ENCODE measurements around the gene CACNA1A.
A peak's percentile ranks its signal among the peaks of the same experiment; 100 is the strongest.
"Not testable (repeated sequence)": the region's sequence is repeated elsewhere in the genome, so short reads cannot be mapped to it uniquely, and the experiment has no call there.

Gene CACNA1A

GRCh38 chr19:13171146-13171545, 335.1 kb downstream of the CACNA1A start:
- TF ChIP-seq CTBP1 (IDR thresholded peaks at IDR 0.05; ENCODE audit: borderline replicate concordance), result no peak
- no peak for TF ChIP-seq PKNOX1 (IDR thresholded peaks at IDR 0.05)
- TF ChIP-seq ZNF384 (IDR thresholded peaks at IDR 0.05), result no peak
- no peak for TF ChIP-seq SUZ12 (IDR thresholded peaks at IDR 0.05)
- TF ChIP-seq SP1 (IDR thresholded peaks at IDR 0.05), result no peak
- no peak for TF ChIP-seq LEF1 (IDR thresholded peaks at IDR 0.05; ENCODE audit: borderline replicate concordance)
- TF ChIP-seq HDGF (IDR thresholded peaks at IDR 0.05; ENCODE audit: borderline replicate concordance), result no peak
- no peak for TF ChIP-seq FOXA1 (IDR thresholded peaks at IDR 0.05)
- TF ChIP-seq NFRKB (IDR thresholded peaks at IDR 0.05), result no peak
- no peak for TF ChIP-seq TARDBP (IDR thresholded peaks at IDR 0.05)
- no peak for TF ChIP-seq BHLHE40 (IDR thresholded peaks at IDR 0.05; ENCODE audit: borderline replicate concordance)
- TF ChIP-seq L3MBTL2 (conservative IDR thresholded peaks at IDR 0.05), result no peak
- no peak for TF ChIP-seq FOXK2 (IDR thresholded peaks at IDR 0.05)
- TF ChIP-seq ELF4 (IDR thresholded peaks at IDR 0.05), result no peak
- no peak for TF ChIP-seq FOXM1 (IDR thresholded peaks at IDR 0.05; ENCODE audit: borderline replicate concordance)
- TF ChIP-seq ARNT (IDR thresholded peaks at IDR 0.05), result no peak
- ChIA-PET CTCF (no interaction called here), POLR2A (interaction anchor here (0.9 to 1.3 kb wide), 2 partner anchors 8 to 16 kb away, joined by 3 to 4 read pairs; no protein-coding TSS in a partner anchor)
- no peak for DNase-seq (ENCODE audit: extremely low spot score)

- ChIA-PET CTCF (no interaction called here), POLR2A (interaction anchor here (1.5 to 4.5 kb wide), 2 partner anchors 16 to 17 kb away, joined by 4 to 29 read pairs; no protein-coding TSS in a partner anchor)
- peak; percentile 6 for DNase-seq (ENCODE audit: extremely low spot score)
- TF ChIP-seq LEF1 (IDR thresholded peaks at IDR 0.05; ENCODE audit: borderline replicate concordance), result no peak
- TF ChIP-seq NFRKB (IDR thresholded peaks at IDR 0.05), result no peak
- no peak for TF ChIP-seq L3MBTL2 (conservative IDR thresholded peaks at IDR 0.05)
- TF ChIP-seq FOXM1 (IDR thresholded peaks at IDR 0.05; ENCODE audit: borderline replicate concordance), result no peak
- TF ChIP-seq FOXK2 (IDR thresholded peaks at IDR 0.05), result no peak
Measured at GRCh38 chr19:13169769-13170168, 336.5 kb downstream of the CACNA1A start.

- CTCF ChIA-PET; POLR2A ChIA-PET; DNase-seq (ENCODE audit: extremely low spot score): not testable (repeated sequence)
Measured at GRCh38 chr19:13166151-13166550, 340.1 kb downstream of the CACNA1A start.

- POLR2A ChIA-PET, result interaction anchor here (0.8 to 5.0 kb wide), 3 partner anchors 9 to 13 kb away, joined by 4 to 66 read pairs (median 4); no protein-coding TSS in a partner anchor
- TF ChIP-seq FOXK2 (IDR thresholded peaks at IDR 0.05) (no peak), L3MBTL2 (conservative IDR thresholded peaks at IDR 0.05) (no peak), SP1 (IDR thresholded peaks at IDR 0.05) (no peak), HDGF (IDR thresholded peaks at IDR 0.05; ENCODE audit: borderline replicate concordance) (no peak), FOXM1 (IDR thresholded peaks at IDR 0.05; ENCODE audit: borderline replicate concordance) (no peak), CTBP1 (IDR thresholded peaks at IDR 0.05; ENCODE audit: borderline replicate concordance) (no peak), BHLHE40 (IDR thresholded peaks at IDR 0.05; ENCODE audit: borderline replicate concordance) (no peak), NFRKB (IDR thresholded peaks at IDR 0.05) (no peak), ARNT (IDR thresholded peaks at IDR 0.05) (no peak), LEF1 (IDR thresholded peaks at IDR 0.05; ENCODE audit: borderline replicate concordance) (no peak), ELF4 (IDR thresholded peaks at IDR 0.05) (no peak), SUZ12 (IDR thresholded peaks at IDR 0.05) (no peak)
- CTCF ChIA-PET, result interaction anchor here (0.6 to 0.7 kb wide), 2 partner anchors 8 to 556 kb away, joined by 3 read pairs; no protein-coding TSS in a partner anchor
- no peak for DNase-seq (ENCODE audit: extremely low spot score)
Measured at GRCh38 chr19:13165162-13165997, 340.9 kb downstream of the CACNA1A start.

GRCh38 chr19:13164343-13165161, 341.7 kb downstream of the CACNA1A start:
- TF ChIP-seq ELF4 (IDR thresholded peaks at IDR 0.05) (peak; percentile 53), LEF1 (IDR thresholded peaks at IDR 0.05; ENCODE audit: borderline replicate concordance) (no peak), TARDBP (IDR thresholded peaks at IDR 0.05) (no peak), ARNT (IDR thresholded peaks at IDR 0.05) (no peak), SUZ12 (IDR thresholded peaks at IDR 0.05) (no peak), FOXA1 (IDR thresholded peaks at IDR 0.05) (no peak)
- ChIA-PET CTCF (interaction anchor here (0.6 to 0.7 kb wide), 2 partner anchors 9 to 557 kb away, joined by 3 read pairs; no protein-coding TSS in a partner anchor), POLR2A (interaction anchor here (0.8 to 5.0 kb wide), 6 partner anchors 8 to 47 kb away, joined by 3 to 66 read pairs (median 6); partner anchors contain the start of gene NACC1)
- DNase-seq (ENCODE audit: extremely low spot score), result peak; percentile 7

- ChIA-PET POLR2A (interaction anchor here (0.9 to 5.0 kb wide), 12 partner anchors 7 to 1350 kb away, joined by 3 to 66 read pairs (median 4); partner anchors contain the start of genes IER2, NACC1 and STX10), CTCF (interaction anchor here (1.3 kb wide), 1 partner anchor 13 kb away, joined by 3 read pairs; the partner anchor contains the start of genes IER2 and STX10)
- TF ChIP-seq PKNOX1 (IDR thresholded peaks at IDR 0.05) (peak; percentile 60), FOXM1 (IDR thresholded peaks at IDR 0.05; ENCODE audit: borderline replicate concordance) (no peak)
- no peak for DNase-seq (ENCODE audit: extremely low spot score)
Measured at GRCh38 chr19:13163609-13164342, 342.5 kb downstream of the CACNA1A start.
